Transverse colon (tissue), 4 donors: ENCODE results near the gene ZNF324B. TPM values are rescaled to one million over a fixed set of nuclear protein-coding genes. Genes with fewer than 3 reads are reported as not detected.
A peak's percentile ranks its signal among the peaks of the same experiment; 100 is the strongest.
"Not testable (repeated sequence)": the region's sequence is repeated elsewhere in the genome, so short reads cannot be mapped to it uniquely, and the experiment has no call there.

Experiments used
- DNase-seq: peaks from one replicate; pipeline ENCODE4 v3.0.0-alpha.2; 2019
- H3K27ac ChIP-seq, 4 donors: fragments of 200-600 bp; sonication (generic); 2 replicates each; pipeline ENCODE4 v1.5.1; 2016 to 2018; ENCODE audit warnings: inconsistent platforms in 4 of 4
- H3K27me3 ChIP-seq: fragments of 200-600 bp; sonication (generic); 2 replicates; pipeline ENCODE4 v1.5.1; 2017; ENCODE audit warnings: inconsistent platforms
- H3K36me3 ChIP-seq, 4 donors: fragments of 200-600 bp; sonication (generic); 2 replicates each; pipeline ENCODE4 v1.5.1; 2017 to 2019; ENCODE audit warnings: inconsistent platforms in 4 of 4
- H3K4me1 ChIP-seq, 4 donors: fragments of 200-600 bp; sonication (generic); 2 replicates each; pipeline ENCODE4 v1.5.1; 2017 to 2020; ENCODE audit warnings: inconsistent platforms in 4 of 4
- H3K4me3 ChIP-seq, 4 donors: fragments of 200-600 bp; sonication (generic); 1 replicate in 1 of 4; 2 replicates in 3 of 4; pipeline versions ENCODE4 v1.5.1 to v1.6.1; 2017 to 2019; ENCODE audit warnings: inconsistent platforms in 4 of 4
- H3K9me3 ChIP-seq, 2 donors: fragments of 200-600 bp; sonication (generic); 2 replicates each; pipeline ENCODE4 v1.5.1; 2017 to 2019; ENCODE audit warnings: inconsistent platforms in 2 of 2
- CTCF ChIP-seq, 5 experiments: fragments of 200-600 bp in 3 of 5; fragments of 450-650 bp in 2 of 5; sonication (generic) in 3 of 5; IDR thresholded peaks; 1 replicate in 2 of 5; 2 replicates in 3 of 5; pipeline ENCODE4 v1.5.1; 2016 to 2017; ENCODE audit warnings: antibody characterized with exemption in 5 of 5, inconsistent platforms in 3 of 5, mild to moderate bottlenecking in 2 of 5, moderate library complexity in 1 of 5
- EP300 ChIP-seq: sonication (generic); formaldehyde crosslinking; IDR thresholded peaks from one replicate; pipeline ENCODE4 v1.6.1; 2017; ENCODE audit warnings: antibody characterized with exemption, low read depth
- POLR2A ChIP-seq: fragments of 450-650 bp; IDR thresholded peaks from one replicate; pipeline ENCODE4 v1.6.1; 2016; ENCODE audit warnings: antibody characterized with exemption, mild to moderate bottlenecking, moderate library complexity
- POLR2AphosphoS5 ChIP-seq, 3 donors: sonication (generic); formaldehyde crosslinking; IDR thresholded peaks; one replicate each; pipeline ENCODE4 v1.6.1; 2016; ENCODE audit warnings: antibody characterized with exemption in 3 of 3
- WGBS, 2 donors: methylation state at CpG; one replicate each; pipeline ENCODE4 v1.1.5; 2018; ENCODE audit warnings: low coverage in 1 of 2; 5-methylcytosine and 5-hydroxymethylcytosine counted together
- in situ Hi-C, 4 donors: fragments of 200-750 bp; cut with MboI; loops; one replicate each; pipeline versions ENCODE4 v1.15.0 to v1.15.1; 2017; ENCODE audit warnings: low sequenced_read_pairs in 3 of 4, low pct_ligation_motif_present in 1 of 4, low pct_unique_long_range_greater_than_20kb in 1 of 4
- intact Hi-C: fragments of 100-400 bp; cut with DNase I; formaldehyde crosslinking; loops from one replicate; pipeline ENCODE4 v1.15.1; 2023; ENCODE audit warnings: low total_unique reads
- total RNA-seq, 4 donors: library from RNA; depleted of rRNA; stranded (reverse); fragments of >200 nt; gene quantifications; one replicate each; pipeline ENCODE4 v1.1.0, GENCODE V29; 2016

Gene ZNF324B
- 10 to 100 TPM in 1 of 4 donors, 1 to 10 TPM in 3; 3.0 to 10.6 (median 6.3) TPM for total RNA-seq

GRCh38 chr19:58451358-58452101 is at the start of gene ZNF324B:
Gene ZNF324B, plus strand, starts transcription at chr19:58451622. Its CDS starts 2,080 bp downstream, at chr19:58453702.
- peak; percentile 57 for TF ChIP-seq POLR2A
- TF ChIP-seq POLR2AphosphoS5 (IDR thresholded peaks at IDR 0.05) = peak; percentile 59 to 80 (median 75)
- TF ChIP-seq CTCF (IDR thresholded peaks at IDR 0.05) = no peak
- TF ChIP-seq EP300 = no peak
- in situ Hi-C loops (no loop called here), intact Hi-C loops (no loop called here)
- peaks cover 0 to 15% (median 10%) of the 10 kb centered on the region in 4 donors for H3K4me1 ChIP-seq
- H3K36me3 ChIP-seq = no peaks in the 10 kb centered on the region
- DNase-seq = peak; percentile 96
- 0% methylated on average over 38 of the region's 79 CpGs; no CpG with 5 or more reads in 1 of the 2 donors for WGBS, 2 donors
- H3K4me3 ChIP-seq = peak within 1 kb of the TSS; percentile 71 to 91 (median 86)
- H3K27me3 ChIP-seq = no peaks in the 10 kb centered on the region
- H3K27ac ChIP-seq = peak within 1 kb of the TSS; percentile 67 to 83 (median 74)
- peaks cover 0 to 5% of the 10 kb centered on the region in 2 donors for H3K9me3 ChIP-seq

- in situ Hi-C loops = no loop called here
- peak overlapping the region; percentile 82 to 92 (median 85) for H3K27ac ChIP-seq
- peak overlapping the region in 3 of 4 donors; percentile 67 to 94 (median 68) for H3K4me3 ChIP-seq
- WGBS, 2 donors = 26 to 37% methylated on average over 12 to 23 of the region's 23 CpGs
- peaks cover 6 to 17% (median 15%) of the 10 kb centered on the region in 4 donors for H3K4me1 ChIP-seq
- DNase-seq = no peak
- H3K9me3 ChIP-seq = no peaks in the 10 kb centered on the region
- peaks cover 14% of the 10 kb centered on the region for H3K27me3 ChIP-seq
- intact Hi-C loops = loop anchor here (2.0 kb wide), 1 partner anchor 15 kb away; the partner anchor contains the start of gene RPS5
- H3K36me3 ChIP-seq = no peaks in the 10 kb centered on the region
- TF ChIP-seq POLR2A = no peak
- no peak for TF ChIP-seq EP300
- no peak for TF ChIP-seq CTCF (IDR thresholded peaks at IDR 0.05)
- no peak for TF ChIP-seq POLR2AphosphoS5 (IDR thresholded peaks at IDR 0.05)
Observed at GRCh38 chr19:58401840-58402421, 49.5 kb upstream of the ZNF324B start.

- H3K27me3 ChIP-seq, DNase-seq, in situ Hi-C loops, intact Hi-C loops, H3K36me3 ChIP-seq, H3K27ac ChIP-seq, H3K9me3 ChIP-seq, H3K4me3 ChIP-seq: not testable (repeated sequence)
- WGBS, 2 donors = 40 to 73% methylated on average over 2 to 5 of the region's 5 CpGs
- peaks cover 6 to 27% (median 22%) of the 10 kb centered on the region in 4 donors for H3K4me1 ChIP-seq
Observed at GRCh38 chr19:58403920-58404478, 47.4 kb upstream of the ZNF324B start.

GRCh38 chr19:58406818-58407657 is 44.4 kb upstream of the ZNF324B start:
- 71 to 83% methylated on average over 4 to 10 of the region's 10 CpGs for WGBS, 2 donors
- DNase-seq = no peak
- Histone ChIP-seq H3K4me3 (peak overlapping the region in 2 of 4 donors; percentile 80 to 82), H3K27ac (peak overlapping the region; percentile 82 to 91 (median 90)), H3K27me3 (no peaks in the 10 kb centered on the region), H3K36me3 (no peaks in the 10 kb centered on the region), H3K9me3 (no peaks in the 10 kb centered on the region), H3K4me1 (peaks cover 0 to 21% (median 18%) of the 10 kb centered on the region in 4 donors)
- TF ChIP-seq CTCF (IDR thresholded peaks at IDR 0.05) = peak in 4 of 5 experiments; percentile 14 to 20 (median 18)
- no peak for TF ChIP-seq POLR2AphosphoS5 (IDR thresholded peaks at IDR 0.05)
- TF ChIP-seq EP300 = no peak
- TF ChIP-seq POLR2A = no peak
- intact Hi-C loops (no loop called here), in situ Hi-C loops (no loop called here)
